CD14-positive monocyte (primary cell): ENCODE data around the gene PSMG1. TPM values are rescaled to one million over a fixed set of nuclear protein-coding genes. Genes with fewer than 3 reads are reported as not detected.

ENCODE experiments used
- DNase-seq, 3 donors: peaks; one replicate each; pipeline ENCODE4 v3.0.0-alpha.2; 2011 to 2022
- H2AFZ ChIP-seq: 2 replicates; pipeline ENCODE4 v1.6.0; 2012; ENCODE audit warnings: mild to moderate bottlenecking, low read depth, low read length, inconsistent platforms; ENCODE audit not compliant: insufficient read depth, poor library complexity, severe bottlenecking
- H3K27ac ChIP-seq, 2 donors: 1 replicate in 1 of 2; 2 replicates in 1 of 2; pipeline ENCODE4 v1.5.1; 2012 to 2013; ENCODE audit warnings: low read length in 2 of 2, control low read depth in 1 of 2, inconsistent platforms in 1 of 2, low read depth in 1 of 2, mild to moderate bottlenecking in 1 of 2
- H3K27me3 ChIP-seq, 2 donors: one replicate each; pipeline versions ENCODE4 v1.6.0 to v1.6.1; 2011 to 2013; ENCODE audit warnings: low read length in 2 of 2; ENCODE audit not compliant: control insufficient read depth in 2 of 2, insufficient read depth in 2 of 2
- H3K36me3 ChIP-seq, 2 donors: replicated peaks in 1 of 2; 1 replicate in 1 of 2; 2 replicates in 1 of 2; pipeline versions ENCODE4 v1.5.1 to v1.6.1; 2012 to 2013; ENCODE audit warnings: low read length in 2 of 2, control low read depth in 1 of 2, inconsistent platforms in 1 of 2, mild to moderate bottlenecking in 1 of 2; ENCODE audit not compliant: insufficient read depth in 2 of 2, control insufficient read depth in 1 of 2
- H3K4me1 ChIP-seq, 2 donors: 1 replicate in 1 of 2; 2 replicates in 1 of 2; pipeline versions ENCODE4 v1.5.1 to v1.6.1; 2012 to 2013; ENCODE audit warnings: low read length in 2 of 2, control low read depth in 1 of 2, inconsistent platforms in 1 of 2, mild to moderate bottlenecking in 1 of 2, moderate library complexity in 1 of 2; ENCODE audit not compliant: insufficient read depth in 2 of 2, control insufficient read depth in 1 of 2
- H3K4me2 ChIP-seq: replicated peaks from 2 replicates; pipeline ENCODE3; 2012; ENCODE audit warnings: low read length, moderate library complexity, mild to moderate bottlenecking; ENCODE audit not compliant: poor library complexity, severe bottlenecking; ENCODE audit errors: extremely low read depth
- H3K4me3 ChIP-seq, 3 experiments: fragments of 200-600 bp in 1 of 3; sonication (generic) in 1 of 3; replicated peaks in 1 of 3; 1 replicate in 2 of 3; 2 replicates in 1 of 3; pipeline ENCODE4 v1.5.1; 2011 to 2013; ENCODE audit warnings: low read length in 3 of 3, mild to moderate bottlenecking in 3 of 3, control low read depth in 2 of 3, low read depth in 2 of 3, inconsistent platforms in 1 of 3, moderate library complexity in 1 of 3
- H3K79me2 ChIP-seq: 2 replicates; pipeline ENCODE4 v1.6.0; 2012; ENCODE audit warnings: mild to moderate bottlenecking, control low read depth, inconsistent platforms, low read length, moderate library complexity; ENCODE audit not compliant: insufficient read depth
- H3K9ac ChIP-seq: 2 replicates; pipeline ENCODE4 v1.6.0; 2017; ENCODE audit warnings: low read length, mild to moderate bottlenecking; ENCODE audit not compliant: insufficient read depth, poor library complexity, severe bottlenecking
- H3K9me3 ChIP-seq, 2 donors: replicated peaks in 1 of 2; 1 replicate in 1 of 2; 2 replicates in 1 of 2; pipeline versions ENCODE4 v1.5.1 to v1.6.1; 2012 to 2013; ENCODE audit warnings: low read length in 2 of 2, control low read depth in 1 of 2; ENCODE audit not compliant: control insufficient read depth in 1 of 2, insufficient read depth in 1 of 2
- H4K20me1 ChIP-seq: 2 replicates; pipeline ENCODE4 v1.6.0; 2012; ENCODE audit warnings: mild to moderate bottlenecking, low read length, control low read depth, moderate library complexity; ENCODE audit not compliant: insufficient read depth
- H3K27ac Mint-ChIP-seq, 7 donors: one replicate each; pipeline ENCODE4 v1.8.0; 2020; ENCODE audit warnings: mild to moderate bottlenecking in 7 of 7, mixed read lengths in 7 of 7, moderate library complexity in 6 of 7, inconsistent platforms in 2 of 7
- H3K27me3 Mint-ChIP-seq, 3 donors: one replicate each; pipeline ENCODE4 v1.8.0; 2021 to 2022; ENCODE audit warnings: low read depth in 3 of 3, mild to moderate bottlenecking in 3 of 3, mixed read lengths in 3 of 3, moderate library complexity in 3 of 3, inconsistent platforms in 1 of 3
- H3K36me3 Mint-ChIP-seq, 2 donors: one replicate each; pipeline ENCODE4 v1.8.0; 2020; ENCODE audit warnings: mixed read lengths in 2 of 2, inconsistent platforms in 1 of 2, mild to moderate bottlenecking in 1 of 2
- H3K4me1 Mint-ChIP-seq: one replicate; pipeline ENCODE4 v1.8.0; 2020; ENCODE audit warnings: mild to moderate bottlenecking, mixed read lengths
- H3K4me3 Mint-ChIP-seq, 2 donors: one replicate each; pipeline ENCODE4 v1.8.0; 2020; ENCODE audit warnings: mild to moderate bottlenecking in 2 of 2, mixed read lengths in 2 of 2, moderate library complexity in 1 of 2
- H3K9me3 Mint-ChIP-seq, 7 donors: one replicate each; pipeline ENCODE4 v1.8.0; 2020 to 2022; ENCODE audit warnings: mixed read lengths in 7 of 7, mild to moderate bottlenecking in 6 of 7, moderate library complexity in 6 of 7, inconsistent platforms in 2 of 7
- WGBS: methylation state at CpG from one replicate; pipeline ENCODE4 v1.1.5; 2013; ENCODE audit warnings: missing lambda C conversion rate; ENCODE audit not compliant: insufficient coverage; 5-methylcytosine and 5-hydroxymethylcytosine counted together
- intact Hi-C, 2 donors: fragments of 100-400 bp; cut with micrococcal nuclease; formaldehyde crosslinking; loops; one replicate each; pipeline versions ENCODE4 v1.15.0 to v1.15.1; 2023
- polyA plus RNA-seq, 3 donors: library from polyadenylated mRNA; depleted of rRNA in 1 of 3; unstranded in 2 of 3; stranded (reverse) in 1 of 3; fragments of 300-500 nt in 2 of 3; fragments of >200 nt in 1 of 3; fragmentation: Illumina TruSeq in 2 of 3; gene quantifications; 1 replicate in 2 of 3; 2 replicates in 1 of 3; pipeline ENCODE4 v1.2.3, GENCODE V29; 2012 to 2021
- TF ChIP-seq, protein P1 (sequence below): fragments of 200-600 bp; IDR thresholded peaks from one replicate; pipeline ENCODE4 v1.8.0; 2022; ENCODE audit warnings: antibody characterized with exemption, mild to moderate bottlenecking

PSMG1 gene
- polyA plus RNA-seq, 3 donors = 8.5 to 29.2 (median 26.2) TPM

DNA sequence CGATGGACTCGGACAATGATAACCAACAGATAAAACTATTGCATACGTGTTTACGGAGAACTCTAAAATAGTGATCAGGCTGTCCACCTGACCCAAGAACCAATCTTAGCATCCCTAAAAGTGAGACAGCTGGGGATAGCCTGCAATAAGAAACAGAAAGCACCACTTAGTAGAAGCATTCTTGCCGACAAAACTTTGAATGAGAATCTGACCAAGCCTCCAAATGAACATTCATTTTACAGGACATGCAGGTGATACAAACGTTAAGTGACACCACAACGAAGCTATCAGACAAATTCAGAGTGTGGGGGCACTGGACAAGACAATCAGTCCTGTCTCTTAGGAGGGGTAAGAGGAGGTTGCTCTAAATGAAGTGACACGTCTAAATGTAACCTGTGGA, 1.2 kb downstream of the PSMG1 start:
- H3K36me3 ChIP-seq = peaks cover 5 to 19% of the 10 kb centered on the region in 2 donors
- intact Hi-C loops = no loop called here
- Mint-ChIP-seq H3K4me1 (peaks cover 31% of the 10 kb centered on the region), H3K27ac (peak overlapping the region in 1 of 7 donors; percentile 97), H3K9me3 (no peaks in the 10 kb centered on the region), H3K27me3 (peaks cover 0 to 1% (median 0%) of the 10 kb centered on the region in 3 donors), H3K4me3 (peak overlapping the region; percentile 97 to 98), H3K36me3 (peaks cover 21 to 23% of the 10 kb centered on the region in 2 donors)
- H3K9ac ChIP-seq = no peak overlapping the region
- no peaks in the 10 kb centered on the region for H3K27me3 ChIP-seq
- H3K4me1 ChIP-seq = peaks cover 10 to 22% of the 10 kb centered on the region in 2 donors
- WGBS = 61% methylated on average over 3 of the region's 8 CpGs
- TF ChIP-seq, protein P1, sequence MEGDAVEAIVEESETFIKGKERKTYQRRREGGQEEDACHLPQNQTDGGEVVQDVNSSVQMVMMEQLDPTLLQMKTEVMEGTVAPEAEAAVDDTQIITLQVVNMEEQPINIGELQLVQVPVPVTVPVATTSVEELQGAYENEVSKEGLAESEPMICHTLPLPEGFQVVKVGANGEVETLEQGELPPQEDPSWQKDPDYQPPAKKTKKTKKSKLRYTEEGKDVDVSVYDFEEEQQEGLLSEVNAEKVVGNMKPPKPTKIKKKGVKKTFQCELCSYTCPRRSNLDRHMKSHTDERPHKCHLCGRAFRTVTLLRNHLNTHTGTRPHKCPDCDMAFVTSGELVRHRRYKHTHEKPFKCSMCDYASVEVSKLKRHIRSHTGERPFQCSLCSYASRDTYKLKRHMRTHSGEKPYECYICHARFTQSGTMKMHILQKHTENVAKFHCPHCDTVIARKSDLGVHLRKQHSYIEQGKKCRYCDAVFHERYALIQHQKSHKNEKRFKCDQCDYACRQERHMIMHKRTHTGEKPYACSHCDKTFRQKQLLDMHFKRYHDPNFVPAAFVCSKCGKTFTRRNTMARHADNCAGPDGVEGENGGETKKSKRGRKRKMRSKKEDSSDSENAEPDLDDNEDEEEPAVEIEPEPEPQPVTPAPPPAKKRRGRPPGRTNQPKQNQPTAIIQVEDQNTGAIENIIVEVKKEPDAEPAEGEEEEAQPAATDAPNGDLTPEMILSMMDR = no peak
- no peak overlapping the region for H3K27ac ChIP-seq
- no peak overlapping the region for H2AFZ ChIP-seq
- H3K4me3 ChIP-seq = peak overlapping the region in 1 of 3 experiments; percentile 96
- no peak for DNase-seq
- H3K79me2 ChIP-seq = peaks cover 27% of the 10 kb centered on the region
- H3K9me3 ChIP-seq = no peaks in the 10 kb centered on the region
- H4K20me1 ChIP-seq = no peaks in the 10 kb centered on the region
- H3K4me2 ChIP-seq = peak overlapping the region; percentile 84

DNA sequence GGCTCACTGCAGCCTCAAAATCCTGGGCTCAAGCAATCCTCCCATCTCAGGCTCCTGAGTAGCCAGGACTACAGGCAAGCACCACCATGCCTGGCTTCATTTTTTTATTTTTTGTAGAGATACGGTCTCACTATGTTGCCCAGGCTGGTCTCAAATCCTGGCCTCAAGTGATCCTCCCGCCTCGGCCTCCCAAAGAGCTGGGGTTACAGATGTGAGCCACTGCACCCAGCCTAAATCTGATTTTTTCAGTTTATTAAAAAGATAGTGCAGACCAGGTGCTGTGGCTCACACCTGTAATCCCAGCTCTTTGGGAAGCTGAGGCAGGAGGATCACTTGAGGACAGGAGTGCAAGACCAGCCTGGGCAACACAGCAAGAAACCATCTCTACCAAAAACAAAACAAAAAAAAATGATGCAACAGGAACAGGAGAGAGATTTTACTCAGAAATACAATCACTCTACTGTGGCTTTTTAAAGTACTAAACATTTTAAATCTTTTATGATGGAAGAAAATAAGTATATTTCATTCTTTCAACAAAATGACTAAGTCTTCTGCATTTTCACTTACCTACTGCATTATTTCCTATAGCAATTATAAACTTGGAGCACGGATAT, 1.9 kb downstream of the PSMG1 start:
- peak overlapping the region in 1 of 2 donors; percentile 97 for H3K4me3 Mint-ChIP-seq
- H3K9ac ChIP-seq = no peak overlapping the region
- H3K9me3 ChIP-seq = no peaks in the 10 kb centered on the region
- H4K20me1 ChIP-seq = no peaks in the 10 kb centered on the region
- peaks cover 10 to 22% of the 10 kb centered on the region in 2 donors for H3K4me1 ChIP-seq
- H3K4me2 ChIP-seq = no peak overlapping the region
- H2AFZ ChIP-seq = no peak overlapping the region
- TF ChIP-seq, protein P1 = no peak
- WGBS = 96% methylated on average over 3 of the region's 4 CpGs
- H3K27ac Mint-ChIP-seq = no peak overlapping the region
- no peaks in the 10 kb centered on the region for H3K9me3 Mint-ChIP-seq
- DNase-seq = no peak
- peaks cover 7 to 26% of the 10 kb centered on the region in 2 donors for H3K36me3 ChIP-seq
- no peak overlapping the region for H3K4me3 ChIP-seq
- H3K4me1 Mint-ChIP-seq = peaks cover 28% of the 10 kb centered on the region
- H3K27me3 ChIP-seq = no peaks in the 10 kb centered on the region
- H3K79me2 ChIP-seq = peaks cover 27% of the 10 kb centered on the region
- H3K27me3 Mint-ChIP-seq = peaks cover 0 to 1% (median 0%) of the 10 kb centered on the region in 3 donors
- H3K27ac ChIP-seq = no peak overlapping the region
- H3K36me3 Mint-ChIP-seq = peaks cover 26 to 29% of the 10 kb centered on the region in 2 donors
- intact Hi-C loops = no loop called here
